GM12872 (cell line): ENCODE measurements around the gene OSBPL2.

Experiments used
- CTCF ChIP-seq: IDR thresholded peaks from 3 replicates; pipeline ENCODE4 v1.5.1; 2011; ENCODE audit warnings: low read depth, mild to moderate bottlenecking, low read length, moderate library complexity; ENCODE audit not compliant: insufficient read depth

The OSBPL2 gene

GRCh38 chr20:62201173-62202082 is 36.9 kb upstream of the OSBPL2 start:
- TF ChIP-seq CTCF, result no peak

GRCh38 chr20:62202083-62202395 is 36.3 kb upstream of the OSBPL2 start:
- TF ChIP-seq CTCF, result no peak

GRCh38 chr20:62202676-62203377 is 35.5 kb upstream of the OSBPL2 start:
- no peak for TF ChIP-seq CTCF

GRCh38 chr20:62203378-62204030 is 34.8 kb upstream of the OSBPL2 start:
- TF ChIP-seq CTCF, result no peak

- no peak for TF ChIP-seq CTCF
Measured at GRCh38 chr20:62205618-62206387, 32.5 kb upstream of the OSBPL2 start.

GRCh38 chr20:62206388-62206775 is 31.9 kb upstream of the OSBPL2 start:
- TF ChIP-seq CTCF, result no peak
